ENCODE measurements around the gene NEIL1. TPM values are rescaled to one million over a fixed set of nuclear protein-coding genes. Genes with fewer than 3 reads are reported as not detected.

NEIL1 gene
- total RNA-seq, 4 donors from 2014 or later: 96.9 to 481 (median 163) TPM

Other genes with a start within 250 kb of the NEIL1 start
- 10 to 100 TPM; 20.9 to 27.9 (median 26.7) TPM for gene C15orf39, start 145.2 kb upstream of the NEIL1 start, total RNA-seq
- not detected for gene GOLGA6C, start 88.7 kb upstream of the NEIL1 start, total RNA-seq
- not detected for gene GOLGA6D, start 64.2 kb upstream of the NEIL1 start, total RNA-seq
- 10 to 100 TPM; 33.2 to 97.3 (median 70.3) TPM for gene COMMD4, start 11.0 kb upstream of the NEIL1 start, total RNA-seq
- 100 to 1,000 TPM; 215 to 559 (median 411) TPM for gene MAN2C1, start 21.6 kb downstream of the NEIL1 start, total RNA-seq
- gene SIN3A, start 104.7 kb downstream of the NEIL1 start, total RNA-seq: 10 to 100 TPM; 39.3 to 88.0 (median 72.6) TPM
- 10 to 100 TPM; 16.5 to 36.3 (median 29.6) TPM for gene PTPN9, start 232.3 kb downstream of the NEIL1 start, total RNA-seq